ENCODE results near the gene PLP1.
"Not testable (repeated sequence)": the region's sequence is repeated elsewhere in the genome, so short reads cannot be mapped to it uniquely, and the experiment has no call there.

PLP1 gene

GRCh38 chrX:103776546-103776945, at the start of gene PLP1:
PLP1 (plus strand) TSS chrX:103776840; CDS start chrX:103776996, 156 bp downstream.
- FAIRE-seq (no peak), DNase-seq (ENCODE audit: extremely low spot score, insufficient read length, low read depth) (no peak)

DNA sequence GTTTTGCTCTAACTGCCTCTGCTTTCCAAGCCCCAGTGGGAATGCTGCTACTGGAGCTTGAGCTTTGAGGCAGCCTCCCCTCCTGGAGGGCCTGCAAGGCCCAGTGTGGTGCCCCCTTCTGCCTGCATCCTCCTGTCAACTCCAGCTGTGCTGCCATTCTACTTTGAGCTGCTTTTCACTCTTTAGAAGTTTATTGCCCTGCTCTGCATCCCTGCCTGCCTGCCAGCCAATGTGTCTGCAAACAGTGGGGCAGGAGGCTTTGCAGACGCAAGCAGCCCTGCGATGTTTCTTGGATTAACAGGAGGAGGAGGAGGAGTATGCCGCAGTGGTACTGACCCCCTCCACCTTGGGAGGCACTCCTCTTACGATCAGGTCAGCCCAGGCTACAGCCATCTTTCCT, 49.5 kb upstream of the PLP1 start:
- DNase-seq (ENCODE audit: extremely low spot score, insufficient read length, low read depth) (no peak), FAIRE-seq (no peak)

GRCh38 chrX:103729015-103729414, 47.6 kb upstream of the PLP1 start:
- FAIRE-seq, result no peak
- DNase-seq (ENCODE audit: extremely low spot score, insufficient read length, low read depth), result no peak

DNA sequence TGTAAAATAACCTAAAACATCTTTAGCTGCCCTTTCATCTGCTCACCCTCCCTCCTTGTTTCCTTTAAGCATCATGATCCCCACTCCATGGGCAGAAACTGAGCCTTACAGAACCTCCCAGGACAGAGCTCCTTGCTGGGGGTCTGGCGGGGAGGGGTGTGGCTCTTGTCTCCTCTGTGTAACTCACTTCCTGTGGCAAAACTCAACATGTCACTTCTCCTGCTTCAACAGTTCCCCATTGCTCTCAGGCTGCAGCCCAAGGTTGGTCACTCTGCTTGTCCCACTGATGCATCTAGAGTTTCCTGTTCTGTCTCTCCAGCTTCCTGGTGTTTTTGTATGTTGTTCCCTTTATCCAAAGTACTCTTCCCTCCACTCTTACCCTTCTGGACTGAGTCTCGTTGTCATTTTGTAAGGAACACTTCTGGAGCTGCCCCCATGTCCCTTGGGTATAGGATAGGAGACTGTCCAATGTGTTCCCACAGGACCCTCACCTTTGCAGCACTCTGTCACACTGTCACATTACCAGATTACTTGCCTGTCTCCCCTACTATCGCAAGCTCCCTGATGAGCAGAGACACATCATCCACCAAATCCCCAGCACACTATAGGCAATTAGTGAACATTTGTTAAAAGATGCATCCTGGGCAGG, 46.4 kb upstream of the PLP1 start:
- FAIRE-seq (no peak), DNase-seq (ENCODE audit: extremely low spot score, insufficient read length, low read depth) (no peak)

GRCh38 chrX:103730796-103731493, 45.7 kb upstream of the PLP1 start:
- DNase-seq (ENCODE audit: extremely low spot score, insufficient read length, low read depth), result no peak
- FAIRE-seq, result no peak

DNA sequence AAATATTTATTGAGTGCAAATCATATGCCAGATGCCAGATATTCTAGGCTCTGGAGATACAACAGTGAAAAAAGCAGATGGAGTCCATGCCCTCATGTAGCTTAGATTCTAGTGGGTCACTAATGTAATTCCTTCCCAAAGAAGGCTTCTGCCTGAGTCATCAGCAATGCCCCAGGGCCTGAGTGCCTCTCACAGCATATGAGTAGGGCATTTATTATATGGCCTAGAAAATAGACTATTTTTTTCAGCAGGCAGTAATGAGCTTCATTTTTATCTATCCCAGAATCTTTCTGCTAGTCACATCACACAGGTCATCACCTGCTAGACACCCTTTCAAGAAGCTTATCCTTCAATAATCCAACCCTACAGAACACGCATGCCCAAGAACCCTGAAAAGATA, 43.6 kb upstream of the PLP1 start:
- FAIRE-seq (no peak), DNase-seq (ENCODE audit: extremely low spot score, insufficient read length, low read depth) (no peak)

DNA sequence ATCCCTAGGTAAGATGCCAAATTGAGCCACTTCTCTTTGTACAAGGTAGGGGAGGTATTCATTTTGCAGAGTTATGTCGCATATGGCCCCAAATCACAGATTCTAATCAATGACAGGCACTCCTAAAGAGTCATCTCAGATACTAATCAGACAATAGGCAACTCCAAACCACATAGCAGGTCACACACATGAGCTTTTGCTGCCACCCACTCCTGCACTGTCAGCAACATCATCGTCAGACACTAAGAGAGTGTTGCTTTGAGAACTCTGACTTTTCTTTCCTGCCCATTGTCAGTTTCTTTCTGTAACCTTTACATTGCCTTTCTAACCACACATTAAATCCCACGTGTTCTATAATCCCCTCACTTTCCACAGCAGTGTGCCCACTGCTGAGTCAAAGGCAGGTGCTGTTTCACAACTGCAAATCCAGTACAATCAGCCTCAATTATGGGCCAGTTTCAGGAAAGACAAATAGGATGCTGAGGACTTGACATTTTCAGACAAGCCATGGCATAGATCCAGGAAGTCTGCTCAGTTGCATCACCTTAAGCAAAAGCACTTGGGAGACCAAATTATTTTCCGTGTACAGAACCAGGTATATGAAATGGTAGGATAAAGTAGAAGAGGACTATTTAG, 42.4 kb upstream of the PLP1 start:
- no peak for FAIRE-seq

GRCh38 chrX:103737696-103738095, 38.9 kb upstream of the PLP1 start:
- FAIRE-seq (no peak), DNase-seq (ENCODE audit: extremely low spot score, insufficient read length, low read depth) (no peak)

More for the DNA sequence above, 42.4 kb upstream of the PLP1 start:
- no peak for DNase-seq (ENCODE audit: extremely low spot score, insufficient read length, low read depth)

GRCh38 chrX:103739421-103739820, 37.2 kb upstream of the PLP1 start:
- FAIRE-seq (no peak), DNase-seq (ENCODE audit: extremely low spot score, insufficient read length, low read depth) (no peak)

GRCh38 chrX:103741879-103742278, 34.8 kb upstream of the PLP1 start:
- DNase-seq (ENCODE audit: extremely low spot score, insufficient read length, low read depth), result no peak
- FAIRE-seq, result no peak

GRCh38 chrX:103742339-103742738, 34.3 kb upstream of the PLP1 start:
- DNase-seq (ENCODE audit: extremely low spot score, insufficient read length, low read depth), result no peak
- no peak for FAIRE-seq

DNA sequence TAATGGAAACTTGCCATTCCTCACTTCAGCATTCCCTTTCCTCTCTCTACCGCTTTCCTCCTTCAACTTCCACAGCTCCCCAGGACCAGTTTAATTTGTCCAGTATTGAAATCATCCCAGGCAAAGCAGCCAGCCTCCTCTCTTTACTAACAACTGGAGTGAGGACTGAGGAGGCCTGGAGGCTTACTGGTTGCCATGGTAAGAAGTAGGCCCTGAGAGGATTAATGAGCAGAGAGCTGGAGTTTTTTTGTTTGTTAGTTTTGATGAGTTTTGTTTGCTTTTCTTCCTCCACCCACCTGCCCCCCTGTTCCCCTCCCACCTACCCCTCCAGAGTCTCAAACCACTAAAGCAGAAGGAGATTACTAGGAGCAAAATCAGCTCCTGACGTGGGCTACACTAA, 29.5 kb upstream of the PLP1 start:
- FAIRE-seq (no peak), DNase-seq (ENCODE audit: extremely low spot score, insufficient read length, low read depth) (no peak)

GRCh38 chrX:103754401-103754800, 22.2 kb upstream of the PLP1 start:
- no peak for DNase-seq (ENCODE audit: extremely low spot score, insufficient read length, low read depth)

DNA sequence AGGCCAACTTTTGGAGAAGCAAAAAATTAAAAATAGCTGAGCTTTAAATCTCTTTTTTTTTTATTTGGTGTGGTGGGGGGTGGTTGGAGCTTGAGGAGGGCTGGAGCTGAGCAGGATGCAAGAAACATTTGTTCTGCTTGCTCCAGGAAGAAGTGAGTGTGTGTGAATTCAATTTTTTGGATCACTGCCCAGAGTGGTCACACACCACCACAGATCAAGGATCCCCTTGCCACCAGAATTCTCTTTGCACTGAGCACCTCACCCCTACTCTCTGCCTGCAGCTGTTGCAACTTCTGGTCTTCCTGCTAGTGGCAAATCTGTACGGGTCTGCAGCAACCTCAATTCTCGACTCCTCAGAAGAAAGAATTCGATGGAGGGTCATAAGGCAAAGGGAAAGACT, 19.9 kb upstream of the PLP1 start:
- no peak for FAIRE-seq
- no peak for DNase-seq (ENCODE audit: extremely low spot score, insufficient read length, low read depth)

More at GRCh38 chrX:103754401-103754800, 22.2 kb upstream of the PLP1 start:
- FAIRE-seq, result no peak

GRCh38 chrX:103758555-103758954, 18.1 kb upstream of the PLP1 start:
- DNase-seq (ENCODE audit: extremely low spot score, insufficient read length, low read depth) (no peak), FAIRE-seq (no peak)

- not testable (repeated sequence) for FAIRE-seq; DNase-seq (ENCODE audit: extremely low spot score, insufficient read length, low read depth)
These were observed 13.1 kb upstream of the PLP1 start for GRCh38 chrX:103763541-103763940.

DNA sequence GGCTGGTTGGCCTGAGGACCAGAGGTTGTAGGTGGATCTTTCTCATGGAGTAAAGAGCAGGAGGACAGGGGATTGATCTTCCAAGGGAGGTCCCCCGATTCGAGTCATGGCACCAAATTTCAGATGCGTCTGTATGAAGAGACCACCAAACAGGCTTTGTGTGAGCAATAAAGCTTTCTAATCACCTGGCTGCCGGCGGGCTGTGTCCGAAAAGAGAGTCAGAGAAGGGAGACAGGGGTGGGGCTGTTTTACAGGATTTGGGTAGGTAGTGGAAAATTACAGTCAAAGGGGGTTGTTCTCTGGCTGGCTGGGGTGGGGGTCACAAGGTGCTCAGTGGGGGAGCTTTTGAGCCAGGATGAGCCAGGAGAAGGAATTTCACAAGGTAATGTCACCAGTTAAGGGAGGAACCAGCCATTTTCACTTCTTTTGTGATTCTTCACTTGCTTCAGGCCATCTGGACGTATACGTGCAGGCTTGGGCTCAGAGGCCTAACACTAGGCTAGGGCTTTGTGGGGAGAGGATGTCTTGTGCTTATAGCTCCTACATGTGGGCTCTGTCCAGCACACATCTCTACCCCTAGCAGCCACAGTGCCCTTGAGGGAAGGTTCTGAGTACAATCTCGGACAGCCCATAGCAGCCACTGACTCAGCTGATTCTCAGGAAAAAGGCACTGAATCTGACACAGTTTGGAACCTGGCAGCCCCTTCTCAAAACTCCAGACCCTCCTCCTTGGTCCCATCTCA, 9.7 kb upstream of the PLP1 start:
- DNase-seq (ENCODE audit: extremely low spot score, insufficient read length, low read depth); FAIRE-seq: not testable (repeated sequence)

DNA sequence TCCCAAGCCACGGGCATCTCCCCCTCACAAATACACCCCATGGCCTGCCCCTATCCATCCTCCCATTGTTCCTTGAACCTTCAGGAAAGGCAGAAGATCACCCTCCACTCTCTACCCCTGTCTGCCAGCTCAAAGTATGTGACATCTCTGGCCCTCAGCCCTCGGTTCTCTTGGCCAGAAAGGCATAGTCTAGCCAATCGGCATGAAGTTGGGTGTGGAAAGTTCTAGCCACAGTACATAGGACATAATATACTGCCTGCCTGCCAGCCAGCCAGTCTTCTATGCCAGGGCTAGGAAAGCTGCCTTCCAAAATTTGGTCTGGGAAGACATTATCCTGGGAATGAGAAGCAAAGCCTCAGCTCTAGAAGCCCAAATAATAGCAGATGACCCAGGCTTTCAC, 3.2 kb upstream of the PLP1 start:
- FAIRE-seq, result no peak
- DNase-seq (ENCODE audit: extremely low spot score, insufficient read length, low read depth), result no peak

DNA sequence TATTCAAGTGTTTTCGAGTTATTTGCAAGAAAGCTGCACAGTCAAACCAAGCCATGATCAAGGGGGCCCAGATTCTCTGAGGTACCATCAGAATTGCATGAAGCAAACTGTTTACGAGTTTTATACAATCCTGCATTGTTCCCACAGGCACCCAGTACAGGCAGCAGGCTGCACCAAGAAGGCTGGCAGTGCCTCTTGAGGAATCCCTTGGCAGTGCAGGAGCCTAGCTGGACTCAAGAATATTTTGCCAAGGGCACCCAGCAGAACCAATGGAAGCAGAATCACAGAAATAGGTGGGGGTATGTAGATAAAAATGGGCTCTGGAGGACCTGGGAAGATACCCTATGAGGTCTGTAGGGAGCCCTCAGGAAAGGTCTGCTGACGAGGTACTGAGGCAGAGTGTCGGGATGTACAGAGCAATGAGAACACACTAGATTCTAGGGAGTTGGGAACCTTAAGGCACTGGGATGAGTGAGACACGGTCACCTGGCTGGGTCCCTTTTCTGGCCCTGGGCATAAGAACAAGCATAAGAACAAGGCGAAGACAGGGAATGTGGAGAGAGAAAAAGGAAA, 2.5 kb upstream of the PLP1 start:
- DNase-seq (ENCODE audit: extremely low spot score, insufficient read length, low read depth) (no peak), FAIRE-seq (no peak)

GRCh38 chrX:103779141-103779789, 2.6 kb downstream of the PLP1 start:
- no peak for DNase-seq (ENCODE audit: extremely low spot score, insufficient read length, low read depth)
- FAIRE-seq, result no peak
